Mesendoderm (in vitro differentiated cells): ENCODE measurements around the gene PCBP3.
A peak's percentile ranks its signal among the peaks of the same experiment; 100 is the strongest.

Experiments used
- DNase-seq: peaks from one replicate; pipeline ENCODE4 v3.0.0; 2013
- H2AK5ac ChIP-seq: 2 replicates; pipeline ENCODE4 v1.6.1; 2013; ENCODE audit warnings: low read length, inconsistent platforms
- H2BK120ac ChIP-seq: 2 replicates; pipeline ENCODE4 v1.6.1; 2013; ENCODE audit warnings: low read depth, mild to moderate bottlenecking, low read length, moderate library complexity, mixed read lengths
- H2BK15ac ChIP-seq: replicated peaks from 2 replicates; pipeline ENCODE4 v1.6.1; 2013; ENCODE audit warnings: low read depth, mild to moderate bottlenecking, moderate library complexity
- H2BK5ac ChIP-seq: 2 replicates; pipeline ENCODE4 v1.6.1; 2013; ENCODE audit warnings: low read length, inconsistent platforms
- H3K18ac ChIP-seq: 2 replicates; pipeline ENCODE4 v1.6.1; 2013; ENCODE audit warnings: mild to moderate bottlenecking, low read length, mixed read lengths
- H3K23ac ChIP-seq: one replicate; pipeline ENCODE4 v1.6.1; 2013; ENCODE audit warnings: low read length
- H3K27ac ChIP-seq: 2 replicates; pipeline ENCODE4 v1.5.1; 2013; ENCODE audit warnings: low read depth, mild to moderate bottlenecking, inconsistent platforms, low read length, moderate library complexity
- H3K27me3 ChIP-seq: 2 replicates; pipeline ENCODE4 v1.6.1; 2013; ENCODE audit warnings: low read length, control low read depth, mild to moderate bottlenecking, inconsistent platforms; ENCODE audit not compliant: insufficient read depth, poor library complexity
- H3K36me3 ChIP-seq: 2 replicates; pipeline ENCODE4 v1.6.1; 2013; ENCODE audit warnings: low read length, inconsistent platforms; ENCODE audit not compliant: control insufficient read depth, insufficient read depth
- H3K4ac ChIP-seq: one replicate; pipeline ENCODE4 v1.6.1; 2013; ENCODE audit warnings: low read depth, mild to moderate bottlenecking, low read length, moderate library complexity
- H3K4me1 ChIP-seq: 2 replicates; pipeline ENCODE4 v1.6.1; 2013; ENCODE audit warnings: low read depth, low read length, inconsistent platforms; ENCODE audit not compliant: control insufficient read depth
- H3K4me2 ChIP-seq: 2 replicates; pipeline ENCODE4 v1.6.1; 2013; ENCODE audit warnings: low read length
- H3K4me3 ChIP-seq: 2 replicates; pipeline ENCODE4 v1.5.1; 2013; ENCODE audit warnings: mild to moderate bottlenecking, low read length
- H3K56ac ChIP-seq: one replicate; pipeline ENCODE4 v1.6.1; 2013; ENCODE audit warnings: low read length
- H3K79me1 ChIP-seq: 2 replicates; pipeline ENCODE4 v1.6.1; 2013; ENCODE audit warnings: low read length, inconsistent platforms
- H3K79me2 ChIP-seq: 2 replicates; pipeline ENCODE4 v1.6.1; 2013; ENCODE audit warnings: mild to moderate bottlenecking, low read length; ENCODE audit not compliant: control insufficient read depth, insufficient read depth
- H3K9ac ChIP-seq: 2 replicates; pipeline ENCODE4 v1.6.1; 2013; ENCODE audit warnings: low read length, inconsistent platforms
- H4K5ac ChIP-seq: one replicate; pipeline ENCODE4 v1.6.1; 2013; ENCODE audit warnings: low read length
- H4K8ac ChIP-seq: one replicate; pipeline ENCODE4 v1.6.1; 2013; ENCODE audit warnings: low read depth, mild to moderate bottlenecking, control low read depth, low read length, moderate library complexity
- WGBS: extraction: QIAGEN DNeasy Blood & Tissue Kit; methylation state at CpG from one replicate; pipeline ENCODE4 v1.1.7; 2013; ENCODE audit warnings: low lambda C conversion rate, missing lambda C conversion rate; ENCODE audit not compliant: insufficient coverage; ENCODE audit errors: extremely low coverage; 5-methylcytosine and 5-hydroxymethylcytosine counted together

PCBP3 gene

DNA sequence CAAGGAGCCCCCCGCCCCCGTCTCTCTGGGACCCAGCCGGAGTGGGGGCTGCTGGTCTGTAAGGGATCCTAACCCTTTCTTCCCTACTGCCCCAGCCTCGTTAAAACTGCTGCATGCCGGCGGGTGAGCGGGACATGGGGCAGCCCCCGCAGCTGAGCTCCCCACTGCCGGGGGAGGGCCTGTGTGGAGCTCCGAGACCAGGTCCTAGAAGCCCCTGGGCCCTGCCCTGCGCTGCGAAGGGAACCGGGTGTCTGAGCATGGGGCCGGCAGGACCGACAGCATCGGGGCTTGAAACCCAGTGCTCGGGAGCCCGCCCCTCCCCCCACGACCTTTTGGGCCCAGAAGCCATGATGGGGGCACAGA lies 328.8 kb downstream of the PCBP3 start:
- DNase-seq: peak; percentile 47

DNA sequence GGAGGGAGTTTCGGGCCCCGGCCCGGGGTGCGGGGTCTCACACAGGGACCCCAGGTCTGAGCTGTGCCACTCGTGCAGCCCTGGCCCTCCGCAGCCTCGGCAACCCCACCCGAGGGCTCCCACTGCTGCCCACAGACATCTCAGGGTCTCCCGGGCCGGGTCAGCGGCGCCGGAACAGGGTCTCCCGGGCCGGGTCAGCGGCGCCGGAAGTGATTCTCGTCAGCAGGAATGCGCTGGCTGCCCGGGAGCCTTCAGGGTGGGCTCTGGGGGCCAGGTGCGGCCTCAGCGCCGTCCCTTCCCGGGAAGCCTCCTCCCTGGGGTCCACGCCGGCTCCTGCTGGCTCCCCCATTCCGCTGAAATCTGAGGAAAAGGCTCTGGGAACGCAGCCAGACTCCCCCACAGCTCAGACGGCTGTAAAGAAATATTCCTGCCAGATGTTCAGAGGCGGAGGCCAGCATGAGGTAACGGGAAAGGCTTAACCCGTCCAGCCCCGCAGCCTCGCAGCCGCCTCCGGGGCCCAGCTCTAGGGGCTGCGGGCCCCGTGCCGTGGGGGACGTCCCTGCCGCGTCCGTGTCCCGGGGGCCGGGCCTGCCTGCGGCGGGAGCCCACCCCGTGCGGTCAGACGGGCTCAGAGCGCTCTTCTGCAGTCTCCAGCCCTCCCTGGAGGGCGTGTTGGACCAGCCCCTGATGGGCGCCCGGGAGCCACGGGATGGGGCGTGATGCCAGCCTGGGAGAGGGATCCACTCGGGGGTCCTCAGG lies 329.4 kb downstream of the PCBP3 start:
- Histone ChIP-seq H2AK5ac (peak overlapping the region; percentile 45), H4K8ac (peak overlapping the region; percentile 93), H4K5ac (no peak overlapping the region), H3K4me3 (peak overlapping the region; percentile 23), H3K27me3 (no peaks in the 10 kb centered on the region), H3K4me1 (peaks cover 4% of the 10 kb centered on the region), H3K56ac (peak overlapping the region; percentile 100), H3K18ac (peak overlapping the region; percentile 84), H3K79me1 (no peaks in the 10 kb centered on the region), H3K36me3 (no peaks in the 10 kb centered on the region), H3K4me2 (peak overlapping the region; percentile 95), H3K79me2 (no peaks in the 10 kb centered on the region), H3K4ac (peak overlapping the region; percentile 93), H2BK15ac (no peak overlapping the region), H2BK5ac (peak overlapping the region; percentile 96), H3K23ac (peak overlapping the region; percentile 98), H2BK120ac (peak overlapping the region; percentile 62), H3K9ac (peak overlapping the region; percentile 98), H3K27ac (peak overlapping the region; percentile 100)
- no CpG with 5 or more reads among the region's 58 CpGs for WGBS
- DNase-seq: peak; percentile 58

More for the DNA sequence above, 328.8 kb downstream of the PCBP3 start:
- H3K18ac ChIP-seq: peak overlapping the region; percentile 84
- peak overlapping the region; percentile 31 for H2BK120ac ChIP-seq
- H3K56ac ChIP-seq: peak overlapping the region; percentile 100
- no peak overlapping the region for H4K5ac ChIP-seq
- peak overlapping the region; percentile 82 for H2BK5ac ChIP-seq
- H3K36me3 ChIP-seq: no peaks in the 10 kb centered on the region
- WGBS: no CpG with 5 or more reads among the region's 19 CpGs
- no peaks in the 10 kb centered on the region for H3K27me3 ChIP-seq
- H2BK15ac ChIP-seq: no peak overlapping the region
- H3K4me1 ChIP-seq: peaks cover 4% of the 10 kb centered on the region
- peak overlapping the region; percentile 93 for H3K4ac ChIP-seq
- H3K4me2 ChIP-seq: peak overlapping the region; percentile 9
- peak overlapping the region; percentile 93 for H2AK5ac ChIP-seq
- no peaks in the 10 kb centered on the region for H3K79me2 ChIP-seq
- H3K9ac ChIP-seq: peak overlapping the region; percentile 98
- H3K23ac ChIP-seq: no peak overlapping the region
- H3K79me1 ChIP-seq: no peaks in the 10 kb centered on the region
- peak overlapping the region; percentile 100 for H3K27ac ChIP-seq
- peak overlapping the region; percentile 93 for H4K8ac ChIP-seq
- no peak overlapping the region for H3K4me3 ChIP-seq

DNA sequence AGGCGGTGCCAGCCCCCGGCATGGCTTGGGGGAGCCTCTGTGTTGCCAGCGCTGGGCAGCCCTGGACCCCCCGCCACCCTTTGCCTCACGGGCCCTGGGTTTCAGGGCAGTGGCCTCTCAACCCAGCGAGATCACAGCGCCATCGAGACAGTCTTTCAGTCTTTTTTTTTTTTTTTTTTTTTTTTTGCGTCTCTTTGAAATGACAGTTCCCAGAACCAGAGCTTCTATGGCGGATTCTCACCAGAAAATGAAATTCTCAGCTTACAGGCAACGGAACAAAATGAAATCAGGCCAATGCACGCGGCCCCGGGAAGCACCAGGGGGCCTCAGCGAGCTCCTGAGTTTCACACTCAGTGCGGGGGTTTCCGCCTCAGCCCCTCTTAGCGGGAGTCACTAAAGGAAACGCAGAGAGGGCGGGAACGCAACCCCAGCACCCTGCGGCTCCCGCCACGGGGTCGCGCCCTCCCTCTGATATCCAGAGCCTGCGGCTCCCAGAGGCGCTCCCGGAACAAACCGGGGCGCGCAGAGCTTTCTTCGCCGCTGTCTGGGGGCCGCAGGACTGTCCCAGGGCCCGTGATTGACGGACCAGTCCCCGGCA lies 330.0 kb downstream of the PCBP3 start:
- Histone ChIP-seq H3K4me1 (peaks cover 4% of the 10 kb centered on the region), H3K23ac (peak overlapping the region; percentile 100), H3K79me1 (no peaks in the 10 kb centered on the region), H2BK5ac (peak overlapping the region; percentile 100), H2AK5ac (peak overlapping the region; percentile 45), H3K27ac (peak overlapping the region; percentile 100), H3K18ac (peak overlapping the region; percentile 99), H4K5ac (no peak overlapping the region), H4K8ac (peak overlapping the region; percentile 93), H3K4ac (peak overlapping the region; percentile 93), H3K56ac (peak overlapping the region; percentile 100), H3K9ac (peak overlapping the region; percentile 98), H2BK120ac (peak overlapping the region; percentile 98), H3K4me3 (peak overlapping the region; percentile 39), H3K36me3 (no peaks in the 10 kb centered on the region), H3K4me2 (peak overlapping the region; percentile 95), H2BK15ac (no peak overlapping the region), H3K79me2 (no peaks in the 10 kb centered on the region), H3K27me3 (no peaks in the 10 kb centered on the region)
- peak; percentile 89 for DNase-seq
- no CpG with 5 or more reads among the region's 38 CpGs for WGBS

DNA sequence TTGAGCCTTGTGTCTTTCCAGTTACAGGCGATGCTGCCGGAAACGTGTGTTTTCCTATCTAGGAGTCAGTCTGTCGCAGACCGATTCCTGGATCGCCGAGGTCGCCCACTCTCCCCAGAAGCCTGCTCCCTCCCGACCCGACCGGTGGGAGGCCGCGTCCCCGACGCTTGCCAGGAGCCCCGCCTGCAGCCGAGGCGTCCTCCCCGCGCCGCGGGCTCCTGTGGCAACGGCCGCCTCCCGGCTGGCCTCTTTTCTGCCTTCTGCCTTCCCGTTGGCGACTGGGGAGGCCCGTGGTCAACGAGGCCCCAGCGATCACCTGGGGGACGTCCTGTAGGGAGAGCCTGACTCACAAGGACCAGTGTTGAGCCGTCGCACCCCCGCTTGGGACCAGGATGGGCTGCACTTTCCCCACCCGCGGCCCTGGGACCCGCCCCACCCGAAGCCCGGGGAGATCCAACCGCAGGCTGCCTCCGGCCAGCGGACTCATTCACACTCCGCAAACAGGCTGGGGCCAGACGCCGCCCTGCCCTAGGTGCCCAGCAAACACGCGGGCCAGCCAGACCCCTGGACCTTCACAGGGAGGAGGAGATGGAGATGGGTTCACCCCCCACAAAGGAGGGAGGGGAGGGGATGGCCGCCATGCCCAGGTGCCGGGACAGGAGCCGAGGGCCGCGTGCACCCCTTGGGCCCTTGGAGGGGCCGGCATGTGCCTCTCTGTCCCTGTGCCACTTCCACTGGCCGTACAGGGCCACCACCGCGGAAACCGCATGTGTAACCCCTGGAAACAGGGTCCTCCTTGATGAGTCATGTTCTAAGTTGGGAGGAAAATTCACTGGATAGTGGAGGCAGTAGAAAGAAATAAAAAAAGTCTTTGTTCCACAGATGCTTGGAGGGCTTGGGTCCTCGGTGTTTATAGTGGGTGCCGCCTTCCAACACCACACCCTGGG lies 330.8 kb downstream of the PCBP3 start:
- no peak overlapping the region for H2BK15ac ChIP-seq
- H3K79me2 ChIP-seq: no peaks in the 10 kb centered on the region
- H3K27me3 ChIP-seq: no peaks in the 10 kb centered on the region
- peak overlapping the region; percentile 98 for H2BK120ac ChIP-seq
- peak overlapping the region; percentile 100 for H3K23ac ChIP-seq
- H3K56ac ChIP-seq: peak overlapping the region; percentile 100
- H3K36me3 ChIP-seq: no peaks in the 10 kb centered on the region
- peak overlapping the region; percentile 21 for H4K5ac ChIP-seq
- peak overlapping the region; percentile 100 for H2BK5ac ChIP-seq
- peaks cover 4% of the 10 kb centered on the region for H3K4me1 ChIP-seq
- no CpG with 5 or more reads among the region's 59 CpGs for WGBS
- H3K4me2 ChIP-seq: peak overlapping the region; percentile 95
- peak overlapping the region; percentile 95 for H2AK5ac ChIP-seq
- H3K9ac ChIP-seq: peak overlapping the region; percentile 98
- H3K27ac ChIP-seq: peak overlapping the region; percentile 100
- no peaks in the 10 kb centered on the region for H3K79me1 ChIP-seq
- peak overlapping the region; percentile 39 for H3K4me3 ChIP-seq
- H3K4ac ChIP-seq: peak overlapping the region; percentile 99
- DNase-seq: peak; percentile 92
- H3K18ac ChIP-seq: peak overlapping the region; percentile 99
- H4K8ac ChIP-seq: peak overlapping the region; percentile 69

GRCh38 chr21:45975020-45975666 lies 331.6 kb downstream of the PCBP3 start:
- Histone ChIP-seq H3K18ac (peak overlapping the region; percentile 99), H3K79me1 (no peaks in the 10 kb centered on the region), H3K4me1 (peaks cover 4% of the 10 kb centered on the region), H3K36me3 (no peaks in the 10 kb centered on the region), H3K23ac (peak overlapping the region; percentile 100), H3K27me3 (no peaks in the 10 kb centered on the region), H3K4me3 (peak overlapping the region; percentile 39), H4K5ac (peak overlapping the region; percentile 21), H3K56ac (peak overlapping the region; percentile 100), H3K4ac (peak overlapping the region; percentile 99), H2BK5ac (peak overlapping the region; percentile 100), H3K27ac (peak overlapping the region; percentile 100), H4K8ac (peak overlapping the region; percentile 16), H3K9ac (peak overlapping the region; percentile 98), H2BK120ac (peak overlapping the region; percentile 98), H2AK5ac (peak overlapping the region; percentile 95), H3K4me2 (peak overlapping the region; percentile 95), H3K79me2 (no peaks in the 10 kb centered on the region), H2BK15ac (no peak overlapping the region)
- DNase-seq: peak; percentile 87
- WGBS: no CpG with 5 or more reads among the region's 33 CpGs
